NOMO-1 treated with dmso at 0.1 percent for 144 hours (cell line): Measurements from ENCODE around the gene PGGT1B.

Experiments
- DNase-seq: peaks from one replicate; lab custom pipeline; 2025; ENCODE audit not compliant: unreplicated experiment; lab: John Stamatoyannopoulos, UW

Gene PGGT1B

DNA sequence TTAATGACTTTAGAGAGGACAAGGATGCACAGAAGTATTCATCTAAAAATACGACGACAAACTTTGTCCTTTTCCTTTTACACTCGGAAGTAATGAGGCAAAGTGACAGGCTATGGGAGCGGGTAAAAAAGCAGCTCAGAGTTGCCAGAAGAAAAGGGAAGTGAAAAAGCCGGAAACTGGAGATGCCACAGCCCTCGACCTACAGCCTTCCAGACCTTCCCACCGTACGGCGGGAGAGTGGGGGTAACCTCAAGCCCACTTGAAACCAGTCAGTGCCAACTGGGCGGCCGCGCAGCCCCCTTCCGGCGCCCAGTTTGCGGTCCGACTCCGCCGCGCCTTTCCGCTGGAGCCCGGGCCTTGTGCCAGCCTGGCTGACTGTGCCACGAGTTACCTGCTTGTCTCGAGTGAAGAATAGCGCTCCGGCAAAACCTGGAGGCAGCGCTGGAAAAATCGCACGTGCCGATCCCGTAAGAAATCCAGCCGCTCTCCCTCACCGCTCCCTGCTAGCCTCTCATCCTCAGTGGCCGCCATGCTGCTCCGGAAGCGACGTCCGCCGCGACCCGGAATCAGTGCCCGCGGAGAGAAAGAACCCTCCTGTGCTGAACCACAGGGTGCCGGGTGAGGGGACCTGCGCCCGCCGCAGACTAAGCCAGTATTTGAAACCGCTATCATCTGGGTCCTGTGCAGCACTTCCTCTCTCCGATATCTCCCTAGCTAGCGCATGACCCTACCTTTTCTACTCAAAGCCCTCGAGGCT, at the start of gene PGGT1B:
Gene PGGT1B, minus strand, starts transcription at position 557 of the 757 bp plus-strand sequence. Its CDS starts 26 bp downstream, at position 531.
- DNase-seq = peak; percentile 82

DNA sequence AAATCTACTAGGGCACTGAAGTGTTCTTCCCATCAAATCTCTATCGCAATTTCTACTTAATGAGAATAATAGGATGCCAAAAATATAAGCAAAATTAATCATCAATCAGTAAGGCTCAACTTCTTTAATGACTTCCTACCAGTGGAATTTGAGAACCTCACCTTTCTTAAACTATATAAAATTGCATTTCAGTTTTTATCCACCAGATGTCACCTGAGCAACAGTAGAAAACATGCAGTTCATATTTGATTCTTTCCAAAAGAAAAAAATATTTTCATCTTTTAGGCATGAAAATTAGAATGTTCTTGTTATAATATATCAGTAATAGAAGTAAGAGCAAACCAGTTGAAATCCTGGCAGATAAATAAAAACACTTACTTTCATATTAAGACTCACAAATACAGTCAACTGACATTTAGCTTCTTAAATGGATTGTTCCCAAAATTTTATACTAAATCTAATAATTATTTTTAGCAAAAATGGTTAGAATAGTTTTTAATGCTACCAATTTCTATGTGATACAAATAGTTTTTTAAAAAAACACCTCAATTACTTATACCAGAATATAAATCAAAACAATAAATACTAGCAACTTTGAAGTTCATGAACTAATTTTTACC, 47.2 kb upstream of the PGGT1B start:
- no peak for DNase-seq

DNA sequence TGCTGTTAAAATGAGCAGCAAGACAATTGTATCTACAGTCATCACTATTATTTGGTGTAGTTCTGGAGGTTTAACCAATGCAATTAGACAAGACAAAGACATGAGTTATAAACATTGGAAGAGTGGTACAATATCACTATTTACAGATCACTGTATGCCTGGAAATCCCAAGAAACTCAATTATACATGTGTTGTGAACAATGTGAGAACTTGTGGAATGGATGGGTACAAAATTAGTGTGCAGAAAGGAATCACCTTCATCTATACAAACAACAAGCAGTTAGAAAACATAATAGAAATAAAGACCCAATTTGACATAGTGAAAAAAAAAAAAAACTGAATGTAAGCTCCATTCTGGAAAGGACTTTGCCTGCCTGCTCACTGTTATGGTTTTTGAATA, 46.1 kb upstream of the PGGT1B start:
- no peak for DNase-seq

DNA sequence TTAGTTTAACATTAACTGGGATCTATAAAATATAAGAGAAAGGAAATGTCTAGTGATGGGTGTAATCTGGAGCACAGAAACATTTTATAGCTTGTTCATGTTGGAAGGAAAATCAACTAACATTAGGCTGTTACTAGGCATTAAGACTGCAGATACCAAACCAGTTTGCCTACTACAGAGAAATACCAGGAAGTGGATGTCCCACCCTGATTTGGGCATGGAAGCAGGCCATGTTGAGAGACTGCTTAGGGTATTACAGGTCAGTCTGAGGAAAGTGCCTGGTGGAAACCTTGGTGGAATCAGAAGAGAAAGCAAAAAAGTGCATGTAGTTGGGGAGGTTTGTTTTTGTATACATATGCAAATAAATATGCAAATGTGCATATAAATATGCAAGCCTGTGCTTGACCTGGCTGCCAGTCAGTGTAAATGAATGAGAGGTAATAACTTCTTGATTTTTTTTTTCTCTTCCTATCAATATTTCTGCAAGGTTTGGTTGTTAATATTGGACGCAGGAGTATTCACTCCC, 43.4 kb upstream of the PGGT1B start:
- DNase-seq = no peak

DNA sequence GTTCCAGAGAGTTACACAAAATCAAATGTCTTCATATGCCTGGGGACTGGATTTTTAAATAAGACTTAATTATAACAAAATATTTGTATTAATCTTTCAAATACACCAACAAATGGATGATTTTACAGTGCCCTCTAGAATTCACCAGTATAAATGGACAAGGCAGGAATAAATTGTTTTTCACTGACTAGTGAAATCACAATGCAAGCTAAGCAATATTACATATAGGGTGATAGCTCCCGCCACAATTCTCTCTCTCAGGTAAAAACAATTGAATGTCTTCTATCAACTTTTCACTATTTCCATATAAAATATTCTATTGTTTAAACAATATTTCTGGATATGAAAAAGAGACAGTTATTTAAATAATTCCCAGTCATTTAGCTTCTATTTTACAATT, 41.8 kb upstream of the PGGT1B start:
- no peak for DNase-seq

DNA sequence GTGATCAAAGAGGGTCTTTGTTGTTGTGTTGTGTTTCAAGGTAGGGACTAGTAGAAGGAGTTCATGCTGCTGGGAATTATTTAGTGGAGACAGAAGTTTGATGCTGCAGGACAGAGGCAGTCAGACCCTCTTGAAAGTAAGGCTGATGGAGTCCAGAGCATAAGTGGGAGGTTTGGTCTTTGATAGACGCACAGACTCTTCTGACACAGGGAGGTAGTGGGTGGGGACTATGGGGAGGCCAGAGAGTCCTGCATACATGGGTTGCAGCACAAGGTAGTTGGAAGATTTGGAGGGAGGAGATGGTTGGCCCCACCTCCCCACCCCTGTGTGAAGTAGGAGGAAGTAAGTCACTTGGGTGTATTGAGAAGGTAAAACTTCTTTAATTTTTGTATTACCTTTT, 36.1 kb upstream of the PGGT1B start:
- DNase-seq = no peak

DNA sequence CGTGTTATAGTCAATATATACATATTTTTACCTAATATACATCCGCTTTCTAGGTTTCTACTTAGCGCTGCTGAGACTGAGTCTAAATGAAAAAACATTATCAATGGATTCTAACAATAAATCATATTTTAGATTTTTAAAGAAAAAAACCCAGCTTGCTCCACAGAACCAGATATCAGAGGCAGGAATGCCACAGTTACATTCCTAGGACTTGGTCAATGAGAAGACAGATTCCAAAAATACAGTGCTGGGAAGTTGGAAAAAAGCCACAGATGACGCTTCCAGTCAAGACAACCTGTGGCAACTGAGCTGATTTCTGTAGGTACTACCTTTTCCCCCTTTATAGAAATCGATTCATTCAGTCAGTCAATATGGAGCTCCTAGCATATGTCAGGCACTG, 34.4 kb upstream of the PGGT1B start:
- DNase-seq = no peak

DNA sequence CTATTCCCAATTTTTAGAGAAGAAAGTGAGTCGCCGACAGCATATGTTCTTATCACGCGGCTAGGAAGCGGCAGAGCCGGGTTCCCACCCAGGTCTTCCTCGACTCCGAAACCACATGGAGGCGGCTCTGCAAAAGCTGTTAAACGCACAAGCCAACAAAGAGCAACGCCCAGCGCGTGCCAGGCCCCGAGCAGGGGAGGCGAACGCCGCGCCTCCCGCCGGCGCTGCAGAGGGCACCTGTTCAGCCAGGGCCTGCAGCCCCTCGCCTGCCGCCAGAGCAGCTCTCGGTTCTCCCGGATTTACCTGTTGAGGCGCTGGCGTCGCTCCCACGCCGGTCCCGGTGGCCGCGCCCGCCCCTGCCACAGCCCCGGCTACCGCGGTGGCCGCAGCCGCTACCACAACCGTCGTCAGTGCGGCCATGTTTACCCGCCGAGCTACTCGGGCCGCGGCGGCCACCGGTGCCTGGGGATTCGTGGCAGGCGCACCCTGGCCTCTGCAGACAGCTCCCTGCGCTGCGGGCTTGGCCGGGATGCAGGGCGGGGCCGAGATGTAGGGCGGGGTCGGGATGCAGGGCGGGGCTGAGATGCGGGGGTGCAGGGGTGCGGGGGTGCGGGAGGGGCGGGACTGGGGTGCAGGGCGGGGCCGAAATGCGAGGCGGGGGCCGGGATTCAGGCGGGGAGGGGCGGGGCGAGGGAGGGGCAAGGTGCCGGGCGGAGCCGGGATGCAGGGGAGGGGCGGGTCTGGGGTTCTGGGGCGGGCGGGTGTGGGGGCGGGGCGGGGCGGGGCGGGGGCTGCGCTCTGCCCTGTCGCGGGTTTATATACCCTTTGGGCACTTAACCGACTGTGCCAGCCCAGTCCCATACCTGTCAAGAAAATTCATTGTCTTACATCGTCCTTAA, 33.7 kb upstream of the PGGT1B start, which contains the start of gene CCDC112:
Gene CCDC112, minus strand, starts transcription at position 531 of the 899 bp plus-strand sequence. Its CDS starts 111 bp downstream, at position 420.
- DNase-seq = peak; percentile 31

DNA sequence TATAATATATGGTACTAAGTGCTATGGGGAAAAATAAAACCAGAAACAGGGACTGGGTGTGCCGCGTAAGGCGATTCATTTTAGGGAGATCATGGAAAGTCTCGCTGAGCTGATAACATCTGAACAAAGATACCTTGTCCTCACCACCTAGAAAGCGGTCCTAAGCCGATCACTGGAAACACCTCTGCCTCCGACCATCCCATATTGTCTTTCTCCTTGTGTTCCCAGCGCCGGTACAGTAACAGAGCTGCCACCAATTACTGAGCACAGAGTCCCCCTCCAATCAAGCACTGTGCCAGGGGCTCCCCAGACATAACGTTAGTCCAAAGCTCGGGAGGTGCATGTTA, 33.1 kb upstream of the PGGT1B start:
- DNase-seq = no peak

DNA sequence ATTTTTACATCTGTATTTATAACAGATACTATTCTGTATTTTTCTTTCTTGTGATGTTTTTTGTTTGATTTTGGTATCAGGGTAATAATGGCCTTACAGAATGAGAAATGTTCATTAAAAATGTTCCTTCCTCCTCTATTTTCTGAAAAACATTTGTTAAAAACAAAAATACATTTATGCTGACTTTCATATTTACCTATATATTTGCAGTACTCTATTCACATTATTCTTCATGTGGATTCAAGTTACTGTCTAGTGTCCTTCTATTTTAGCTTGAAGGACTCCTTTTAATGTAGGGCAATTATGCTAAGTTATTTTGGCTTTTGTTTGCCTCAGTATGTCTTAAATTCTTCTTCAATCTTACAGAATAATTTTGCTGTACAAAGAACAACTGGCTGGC, 28.7 kb upstream of the PGGT1B start:
- DNase-seq = no peak

DNA sequence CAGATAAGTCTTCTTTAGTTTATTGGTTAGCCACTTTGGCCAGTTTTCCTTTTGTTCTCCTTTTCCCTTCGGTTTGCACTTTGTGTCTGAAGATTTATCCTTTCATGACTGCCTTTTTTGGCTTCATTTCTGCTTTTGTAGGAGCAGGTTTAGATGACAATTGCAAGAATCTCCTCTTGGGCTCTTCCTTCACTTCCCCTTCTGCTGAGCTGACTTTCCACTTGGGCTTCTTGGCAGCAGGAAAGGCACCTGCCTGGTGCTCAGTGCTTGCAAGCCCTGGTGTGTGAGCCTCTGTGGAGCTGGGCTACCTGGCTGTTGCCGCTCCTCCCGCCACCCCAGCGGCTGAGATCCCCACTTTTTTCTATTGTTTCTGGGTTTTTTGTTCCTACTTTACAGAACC, 26.4 kb upstream of the PGGT1B start:
- peak; percentile 39 for DNase-seq

DNA sequence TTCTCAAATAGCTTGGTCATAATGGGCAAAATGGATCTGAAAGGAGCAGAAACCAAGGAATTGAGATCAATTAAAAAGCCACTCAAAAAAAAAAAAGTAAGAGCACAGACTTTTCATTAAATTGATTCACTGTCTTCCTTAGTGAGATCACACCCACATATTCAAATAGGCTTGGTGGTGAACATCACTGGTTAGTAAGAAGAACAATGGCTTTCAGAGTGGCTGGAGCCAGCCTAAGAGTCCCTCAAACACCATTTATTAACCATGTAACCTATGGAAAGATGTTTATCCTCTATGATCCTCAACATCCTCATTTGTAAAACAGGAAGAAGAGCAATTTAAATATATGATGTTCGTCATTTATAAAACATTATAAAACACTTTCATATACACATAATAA, 21.3 kb upstream of the PGGT1B start:
- DNase-seq = no peak

DNA sequence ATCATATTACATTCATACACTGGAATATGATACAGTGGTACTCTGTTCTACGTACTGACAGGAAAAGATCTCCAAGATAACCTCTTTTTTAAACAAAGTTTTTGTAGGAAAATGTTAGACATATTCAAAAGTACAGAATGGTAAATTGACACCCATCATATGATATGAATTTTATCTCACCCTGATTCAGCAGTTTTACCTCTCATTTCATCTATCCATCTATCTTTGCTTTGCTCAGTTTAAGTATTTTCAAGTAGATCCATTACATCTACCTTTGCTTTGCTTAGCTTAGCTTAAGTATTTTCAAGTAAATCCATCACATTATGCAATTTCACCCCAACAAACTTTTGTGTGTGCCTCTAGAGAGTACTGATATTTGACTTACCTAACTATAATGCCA, 19.5 kb upstream of the PGGT1B start:
- no peak for DNase-seq

DNA sequence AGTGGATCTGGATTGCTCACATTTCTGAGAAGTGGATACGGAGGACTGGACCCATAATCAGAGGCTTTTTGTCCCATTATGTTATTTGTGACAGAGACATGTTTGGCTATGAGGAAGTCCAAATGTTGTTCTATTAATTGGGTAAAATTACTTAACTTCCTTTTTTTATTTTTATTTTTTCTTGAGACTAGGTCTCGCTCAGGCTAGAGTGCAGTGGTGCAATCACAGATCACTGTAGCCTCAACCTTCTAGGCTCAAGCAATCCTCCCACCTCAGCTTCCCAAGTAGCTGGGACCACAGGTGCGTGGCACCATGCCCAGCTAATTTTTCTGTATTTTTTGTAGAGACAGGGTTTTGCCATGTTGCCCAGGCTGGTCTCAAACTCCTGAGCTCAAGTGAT, 11.9 kb upstream of the PGGT1B start:
- DNase-seq = peak; percentile 47

DNA sequence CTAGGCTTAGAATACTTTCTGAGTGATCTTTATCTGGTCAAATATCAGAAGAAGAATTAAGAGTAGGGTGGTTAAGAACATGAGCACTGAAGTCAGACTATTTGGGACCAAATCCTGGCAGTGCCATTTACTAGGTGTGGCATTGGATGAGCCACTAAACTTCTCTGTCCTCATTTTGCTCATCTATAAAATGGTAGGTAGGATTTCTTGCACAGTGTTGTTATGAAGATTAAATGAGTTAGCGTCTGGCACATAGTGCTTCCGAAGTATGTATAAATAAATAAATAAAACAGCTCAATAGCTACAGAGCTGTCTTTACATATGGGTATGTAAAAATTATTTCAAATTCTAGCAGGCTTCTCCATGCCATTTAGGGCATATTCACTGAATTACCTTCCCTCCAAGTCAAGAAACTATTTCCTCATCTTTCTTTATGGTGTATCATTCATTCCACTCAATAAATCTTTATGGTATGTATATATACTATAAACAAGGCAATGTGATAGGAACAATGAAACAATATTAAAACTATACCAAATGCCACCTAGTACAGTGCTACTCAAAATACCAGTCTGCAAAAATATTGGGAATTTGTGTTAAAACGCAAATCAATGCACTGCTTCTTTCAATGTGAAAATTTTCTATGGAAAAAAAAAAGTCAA, 9.8 kb upstream of the PGGT1B start:
- no peak for DNase-seq

DNA sequence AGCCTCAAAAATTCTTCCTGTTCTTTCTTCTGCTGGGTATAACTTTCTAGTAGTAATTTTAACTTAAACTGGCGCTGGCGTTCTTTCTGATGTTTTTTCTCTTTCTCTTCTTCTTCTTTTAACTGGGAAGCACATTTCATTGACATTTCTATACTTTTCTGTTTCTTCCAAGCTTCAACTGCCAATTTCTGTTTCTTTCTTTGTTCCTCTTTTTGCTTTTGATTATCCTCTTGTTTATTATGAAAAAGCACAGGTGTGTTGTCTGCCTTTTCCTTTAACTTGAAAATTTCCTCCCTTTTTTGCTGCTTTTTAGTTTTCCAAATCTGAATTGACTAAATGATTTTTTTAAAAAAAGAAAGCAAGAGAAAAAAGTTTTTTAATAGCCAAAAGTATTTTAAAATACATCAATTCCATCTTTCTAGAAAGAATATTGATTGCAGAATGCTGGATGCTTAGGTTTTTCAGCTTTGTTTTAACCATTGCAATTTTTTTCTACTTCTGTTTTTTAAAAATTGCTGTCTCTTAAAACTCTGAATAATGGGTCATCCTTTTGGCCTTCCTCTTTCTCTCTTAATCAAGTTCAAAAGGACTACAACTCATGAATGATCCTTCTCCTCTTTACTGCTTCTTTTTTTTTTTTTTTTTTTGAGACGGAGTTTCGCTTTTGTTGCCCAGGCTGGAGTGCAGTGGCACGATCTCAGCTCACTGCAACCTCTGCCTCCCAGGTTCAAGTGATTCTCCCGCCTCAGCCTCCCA, 8.8 kb upstream of the PGGT1B start:
- peak; percentile 49 for DNase-seq

DNA sequence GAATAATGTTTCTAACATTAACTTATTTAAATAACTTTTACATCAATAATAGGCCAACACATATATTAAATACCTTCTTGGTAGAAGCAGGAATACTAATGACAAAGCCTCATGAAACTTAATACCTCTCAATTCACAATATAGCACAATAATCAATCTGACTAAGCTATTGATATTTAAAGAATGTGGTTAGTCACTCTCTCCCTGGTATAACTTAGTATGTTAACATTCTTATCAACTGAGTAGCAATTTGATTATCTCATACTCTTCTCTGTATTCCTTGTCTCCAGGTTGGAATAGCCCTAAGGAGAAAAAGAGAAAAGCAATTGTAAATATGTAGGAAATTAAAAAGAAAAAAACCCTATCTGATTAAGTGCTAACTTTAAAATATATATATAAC, 4.9 kb upstream of the PGGT1B start:
- no peak for DNase-seq

DNA sequence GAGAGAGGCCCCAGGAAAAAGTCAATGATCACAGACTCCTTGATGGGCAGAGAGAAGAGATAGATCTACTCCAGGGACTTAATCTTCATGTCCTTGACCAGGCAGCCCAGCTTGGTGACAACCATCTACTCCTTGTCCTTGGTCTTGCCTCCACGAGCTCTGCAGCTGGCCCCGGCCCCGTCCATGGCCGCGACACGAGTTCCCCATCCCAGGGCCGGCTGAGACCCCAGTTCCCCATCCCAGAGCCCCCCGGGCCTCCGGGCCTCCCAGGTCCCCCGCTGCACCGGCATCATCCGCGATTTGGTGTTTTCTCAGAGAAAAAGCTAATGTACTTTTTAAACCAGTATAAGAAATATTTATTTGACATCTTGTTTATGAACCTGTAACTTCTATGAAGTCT, 2.5 kb upstream of the PGGT1B start:
- no peak for DNase-seq

DNA sequence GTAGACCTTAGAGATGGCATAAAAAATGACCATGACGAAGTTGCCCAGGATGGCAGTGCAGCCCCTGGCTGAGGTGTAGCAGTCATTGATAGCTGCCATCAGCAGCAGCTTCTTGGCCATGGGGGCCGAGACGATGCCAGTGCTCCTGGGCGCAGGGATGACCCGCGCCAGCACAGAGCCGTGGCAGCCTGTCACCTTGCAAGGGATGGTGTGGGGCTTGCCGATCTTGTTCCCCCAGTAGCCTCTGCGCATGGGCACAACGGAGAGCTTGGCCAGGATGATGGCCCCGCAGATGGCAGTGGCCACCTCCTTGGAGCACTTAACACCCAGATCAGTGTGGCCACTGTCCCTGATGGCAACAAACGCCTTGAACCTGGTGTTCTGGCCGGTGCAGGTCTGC, 2.1 kb upstream of the PGGT1B start:
- no peak for DNase-seq

DNA sequence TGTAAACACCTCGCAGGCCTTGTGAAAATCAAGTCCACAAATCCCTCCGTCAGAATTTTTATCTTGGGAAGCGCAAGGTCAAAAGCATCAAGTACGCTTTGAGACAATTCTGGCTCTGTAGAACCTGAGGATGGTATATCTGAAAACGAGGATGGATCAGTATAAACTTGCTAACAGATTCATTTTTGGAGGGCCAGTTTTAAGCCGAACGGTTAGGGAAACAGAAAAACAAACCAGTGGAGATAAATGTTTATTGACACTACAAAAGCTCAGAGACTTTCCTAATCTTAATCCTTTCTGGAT, 352 bp upstream of the PGGT1B start:
- DNase-seq = no peak

DNA sequence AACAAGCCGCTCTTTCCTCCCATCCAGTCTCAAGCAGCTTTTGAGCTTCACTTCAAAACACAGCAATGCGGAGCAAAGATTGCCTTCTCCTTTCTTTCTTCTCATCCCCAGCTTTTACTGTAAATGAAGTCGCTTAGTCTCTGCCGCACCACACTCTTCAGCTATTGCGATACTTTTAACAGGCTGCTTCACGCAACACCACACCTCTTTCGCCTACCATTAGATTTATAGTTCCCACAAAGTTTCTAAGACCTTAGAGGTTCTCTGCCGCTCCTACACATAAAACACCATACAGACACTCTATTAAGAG, 711 bp downstream of the PGGT1B start:
- peak; percentile 82 for DNase-seq
